ENCODE data around the gene CFAP61.

CFAP61 gene

DNA sequence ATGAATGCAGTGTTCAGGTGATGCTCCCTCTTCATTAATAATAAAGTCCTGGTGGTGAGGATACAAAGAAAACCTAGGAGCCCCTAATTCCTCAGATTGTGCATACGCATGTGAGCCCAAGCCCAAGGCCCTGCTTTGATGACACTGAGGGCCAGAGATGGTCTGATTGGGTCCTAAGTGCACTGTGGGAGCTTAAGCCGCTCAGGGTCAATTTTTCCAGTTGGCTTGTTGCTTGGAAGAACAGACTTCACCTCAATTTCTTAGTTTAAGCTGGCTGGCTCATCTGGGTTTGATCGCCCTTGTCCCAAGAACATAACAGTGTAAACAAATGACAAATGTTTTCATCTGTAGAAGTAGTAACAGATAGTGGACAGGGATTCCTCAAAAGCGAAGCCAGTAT is 357.0 kb downstream of the CFAP61 start:
- no peak for DNase-seq

Data from CD4-positive, alpha-beta T cell treated with Interleukin-10 for 1 hour (primary cell).